ENCODE results near the gene WARS2.

GRCh38 chr1:119099775-119100174 lies 40.7 kb downstream of the WARS2 start:
- TF ChIP-seq CTCF (conservative IDR thresholded peaks at IDR 0.05) (no peak), ZFX (IDR thresholded peaks at IDR 0.05) (no peak)
